A673 (cell line): Measurements from ENCODE around the gene GRIK4.

ENCODE experiments used
- EZH2 ChIP-seq: fragments of 200-600 bp; sonication (generic); IDR thresholded peaks from 2 replicates; pipeline ENCODE4 v1.6.1; 2017; ENCODE audit warnings: borderline replicate concordance, low read depth, mild to moderate bottlenecking, mixed read lengths, antibody characterized with exemption, low read length; ENCODE audit not compliant: poor library complexity, severe bottlenecking
- TF ChIP-seq, protein P1 (sequence below): fragments of 300-800, 200-600 bp; sonication (generic); conservative IDR thresholded peaks from 2 replicates; pipeline ENCODE4 v1.5.1; 2017; ENCODE audit warnings: low read depth, mild to moderate bottlenecking, antibody characterized with exemption, low read length, moderate library complexity, mixed read lengths

DNA sequence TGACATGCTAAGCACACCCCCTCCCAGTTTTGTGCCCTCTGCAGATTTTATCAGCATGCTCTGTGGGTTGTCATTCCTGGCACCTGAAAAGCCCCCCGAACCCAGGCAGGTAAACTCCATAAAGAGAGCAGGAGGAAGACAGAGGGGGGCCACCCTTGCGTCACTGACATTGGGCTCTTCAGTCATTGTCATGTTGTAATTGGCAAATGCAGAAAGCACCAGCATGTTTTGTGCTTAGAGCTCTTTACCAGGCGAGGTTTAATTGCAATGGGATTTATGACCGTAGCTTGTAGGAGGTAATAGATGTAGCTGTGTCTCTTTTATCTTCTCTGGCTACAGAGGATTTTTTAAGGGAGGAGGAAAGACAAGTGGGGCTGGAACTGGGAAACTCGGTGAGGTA lies 201.7 kb downstream of the GRIK4 start:
- TF ChIP-seq, protein P1, sequence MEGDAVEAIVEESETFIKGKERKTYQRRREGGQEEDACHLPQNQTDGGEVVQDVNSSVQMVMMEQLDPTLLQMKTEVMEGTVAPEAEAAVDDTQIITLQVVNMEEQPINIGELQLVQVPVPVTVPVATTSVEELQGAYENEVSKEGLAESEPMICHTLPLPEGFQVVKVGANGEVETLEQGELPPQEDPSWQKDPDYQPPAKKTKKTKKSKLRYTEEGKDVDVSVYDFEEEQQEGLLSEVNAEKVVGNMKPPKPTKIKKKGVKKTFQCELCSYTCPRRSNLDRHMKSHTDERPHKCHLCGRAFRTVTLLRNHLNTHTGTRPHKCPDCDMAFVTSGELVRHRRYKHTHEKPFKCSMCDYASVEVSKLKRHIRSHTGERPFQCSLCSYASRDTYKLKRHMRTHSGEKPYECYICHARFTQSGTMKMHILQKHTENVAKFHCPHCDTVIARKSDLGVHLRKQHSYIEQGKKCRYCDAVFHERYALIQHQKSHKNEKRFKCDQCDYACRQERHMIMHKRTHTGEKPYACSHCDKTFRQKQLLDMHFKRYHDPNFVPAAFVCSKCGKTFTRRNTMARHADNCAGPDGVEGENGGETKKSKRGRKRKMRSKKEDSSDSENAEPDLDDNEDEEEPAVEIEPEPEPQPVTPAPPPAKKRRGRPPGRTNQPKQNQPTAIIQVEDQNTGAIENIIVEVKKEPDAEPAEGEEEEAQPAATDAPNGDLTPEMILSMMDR, result no peak
- no peak for TF ChIP-seq EZH2
